Mesendoderm (in vitro differentiated cells): ENCODE data around the gene DDX4.
A peak's percentile ranks its signal among the peaks of the same experiment; 100 is the strongest.
"Not testable (repeated sequence)": the region's sequence is repeated elsewhere in the genome, so short reads cannot be mapped to it uniquely, and the experiment has no call there.

Source experiments
- DNase-seq: peaks from one replicate; pipeline ENCODE4 v3.0.0; 2013
- H2AK5ac ChIP-seq: 2 replicates; pipeline ENCODE4 v1.6.1; 2013; ENCODE audit warnings: low read length, inconsistent platforms
- H2BK120ac ChIP-seq: 2 replicates; pipeline ENCODE4 v1.6.1; 2013; ENCODE audit warnings: low read depth, mild to moderate bottlenecking, low read length, moderate library complexity, mixed read lengths
- H2BK15ac ChIP-seq: replicated peaks from 2 replicates; pipeline ENCODE4 v1.6.1; 2013; ENCODE audit warnings: low read depth, mild to moderate bottlenecking, moderate library complexity
- H2BK5ac ChIP-seq: 2 replicates; pipeline ENCODE4 v1.6.1; 2013; ENCODE audit warnings: low read length, inconsistent platforms
- H3K18ac ChIP-seq: 2 replicates; pipeline ENCODE4 v1.6.1; 2013; ENCODE audit warnings: mild to moderate bottlenecking, low read length, mixed read lengths
- H3K23ac ChIP-seq: one replicate; pipeline ENCODE4 v1.6.1; 2013; ENCODE audit warnings: low read length
- H3K27ac ChIP-seq: 2 replicates; pipeline ENCODE4 v1.5.1; 2013; ENCODE audit warnings: low read depth, mild to moderate bottlenecking, inconsistent platforms, low read length, moderate library complexity
- H3K27me3 ChIP-seq: 2 replicates; pipeline ENCODE4 v1.6.1; 2013; ENCODE audit warnings: low read length, control low read depth, mild to moderate bottlenecking, inconsistent platforms; ENCODE audit not compliant: insufficient read depth, poor library complexity
- H3K36me3 ChIP-seq: 2 replicates; pipeline ENCODE4 v1.6.1; 2013; ENCODE audit warnings: low read length, inconsistent platforms; ENCODE audit not compliant: control insufficient read depth, insufficient read depth
- H3K4ac ChIP-seq: one replicate; pipeline ENCODE4 v1.6.1; 2013; ENCODE audit warnings: low read depth, mild to moderate bottlenecking, low read length, moderate library complexity
- H3K4me1 ChIP-seq: 2 replicates; pipeline ENCODE4 v1.6.1; 2013; ENCODE audit warnings: low read depth, low read length, inconsistent platforms; ENCODE audit not compliant: control insufficient read depth
- H3K4me2 ChIP-seq: 2 replicates; pipeline ENCODE4 v1.6.1; 2013; ENCODE audit warnings: low read length
- H3K4me3 ChIP-seq: 2 replicates; pipeline ENCODE4 v1.5.1; 2013; ENCODE audit warnings: mild to moderate bottlenecking, low read length
- H3K56ac ChIP-seq: one replicate; pipeline ENCODE4 v1.6.1; 2013; ENCODE audit warnings: low read length
- H3K79me1 ChIP-seq: 2 replicates; pipeline ENCODE4 v1.6.1; 2013; ENCODE audit warnings: low read length, inconsistent platforms
- H3K79me2 ChIP-seq: 2 replicates; pipeline ENCODE4 v1.6.1; 2013; ENCODE audit warnings: mild to moderate bottlenecking, low read length; ENCODE audit not compliant: control insufficient read depth, insufficient read depth
- H3K9ac ChIP-seq: 2 replicates; pipeline ENCODE4 v1.6.1; 2013; ENCODE audit warnings: low read length, inconsistent platforms
- H4K5ac ChIP-seq: one replicate; pipeline ENCODE4 v1.6.1; 2013; ENCODE audit warnings: low read length
- H4K8ac ChIP-seq: one replicate; pipeline ENCODE4 v1.6.1; 2013; ENCODE audit warnings: low read depth, mild to moderate bottlenecking, control low read depth, low read length, moderate library complexity
- WGBS: extraction: QIAGEN DNeasy Blood & Tissue Kit; methylation state at CpG from one replicate; pipeline ENCODE4 v1.1.7; 2013; ENCODE audit warnings: low lambda C conversion rate, missing lambda C conversion rate; ENCODE audit not compliant: insufficient coverage; ENCODE audit errors: extremely low coverage; 5-methylcytosine and 5-hydroxymethylcytosine counted together

DDX4 gene

DNA sequence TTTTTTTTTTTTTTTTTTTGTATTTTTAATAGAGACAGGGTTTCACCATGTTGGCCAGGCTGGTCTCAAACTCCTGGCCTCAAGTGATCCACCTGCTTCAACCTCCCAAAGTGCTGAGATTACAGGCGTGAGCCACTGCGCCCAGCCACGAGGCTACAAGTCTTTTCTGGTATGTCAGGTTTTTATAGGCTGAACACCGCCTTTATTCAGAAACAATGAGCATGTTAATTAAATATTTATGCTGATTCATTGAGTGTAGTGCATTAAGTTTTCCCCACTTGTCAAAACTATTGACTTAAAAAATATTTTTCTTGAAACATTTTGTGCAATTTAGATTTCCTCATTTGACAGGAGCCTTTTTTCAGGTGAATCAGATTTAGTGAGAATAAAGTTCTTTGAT lies 78.1 kb downstream of the DDX4 start:
- H3K56ac ChIP-seq, H2BK5ac ChIP-seq, H3K4me1 ChIP-seq, H3K79me1 ChIP-seq, H3K79me2 ChIP-seq, H3K4me2 ChIP-seq, H4K5ac ChIP-seq, H4K8ac ChIP-seq, DNase-seq, H3K9ac ChIP-seq, H3K27ac ChIP-seq, H3K23ac ChIP-seq, H3K4ac ChIP-seq, H2AK5ac ChIP-seq, H3K4me3 ChIP-seq, H3K36me3 ChIP-seq, H2BK120ac ChIP-seq, H3K27me3 ChIP-seq, H3K18ac ChIP-seq, H2BK15ac ChIP-seq: not testable (repeated sequence)
- WGBS = no CpG with 5 or more reads among the region's 4 CpGs

DNA sequence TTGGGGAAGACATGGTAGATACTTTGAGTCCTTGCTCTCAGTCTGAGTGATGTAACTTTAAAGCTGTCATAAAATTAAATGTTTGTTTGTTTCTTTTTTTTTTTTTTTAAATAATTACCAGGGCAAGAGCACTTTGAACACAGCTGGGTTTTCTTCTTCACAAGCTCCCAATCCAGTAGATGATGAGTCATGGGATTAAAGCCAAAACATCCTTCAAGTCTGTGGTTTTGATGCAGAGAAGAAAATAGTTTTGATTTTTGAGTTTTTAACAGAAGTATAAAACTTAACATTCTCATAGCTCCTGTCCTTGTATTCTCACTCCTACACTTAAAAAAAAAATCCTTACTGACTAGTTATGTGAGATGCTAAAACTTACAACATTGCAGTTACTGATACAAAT lies 78.5 kb downstream of the DDX4 start:
- H3K23ac ChIP-seq = no peak overlapping the region
- H3K4me1 ChIP-seq = no peaks in the 10 kb centered on the region
- no peak overlapping the region for H4K8ac ChIP-seq
- no peak overlapping the region for H4K5ac ChIP-seq
- no peak overlapping the region for H3K18ac ChIP-seq
- H3K36me3 ChIP-seq = no peaks in the 10 kb centered on the region
- no peaks in the 10 kb centered on the region for H3K79me2 ChIP-seq
- H3K9ac ChIP-seq = no peak overlapping the region
- H3K4me2 ChIP-seq = no peak overlapping the region
- no peak overlapping the region for H2BK15ac ChIP-seq
- H3K79me1 ChIP-seq = no peaks in the 10 kb centered on the region
- H3K56ac ChIP-seq = no peak overlapping the region
- DNase-seq = peak; percentile 3
- no peak overlapping the region for H2BK5ac ChIP-seq
- no peak overlapping the region for H3K4ac ChIP-seq
- H3K4me3 ChIP-seq = no peak overlapping the region
- no peaks in the 10 kb centered on the region for H3K27me3 ChIP-seq
- H2BK120ac ChIP-seq = no peak overlapping the region
- H2AK5ac ChIP-seq = no peak overlapping the region
- H3K27ac ChIP-seq = no peak overlapping the region

DNA sequence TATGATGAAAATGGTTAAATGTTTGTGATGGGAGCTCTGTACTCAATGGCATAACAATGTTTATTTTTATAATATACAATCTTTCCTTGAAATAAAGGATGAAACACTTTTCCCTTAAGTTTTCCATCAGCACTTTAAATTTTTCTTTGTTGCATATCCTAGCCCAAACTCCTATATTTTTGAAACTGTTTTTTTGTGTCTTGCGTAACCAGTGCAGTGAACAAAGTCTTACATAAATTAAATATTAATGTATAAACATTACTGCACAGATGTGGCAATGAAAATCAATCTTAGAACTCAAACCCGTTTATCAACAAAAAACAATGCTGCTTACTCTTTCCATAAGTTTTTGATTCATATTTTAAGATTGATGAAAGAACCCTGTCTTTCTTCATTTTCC lies 79.2 kb downstream of the DDX4 start:
- Histone ChIP-seq H3K4me1 (no peaks in the 10 kb centered on the region), H3K79me2 (no peaks in the 10 kb centered on the region), H3K4ac (no peak overlapping the region), H3K4me2 (no peak overlapping the region), H3K9ac (no peak overlapping the region), H3K4me3 (no peak overlapping the region), H4K5ac (no peak overlapping the region), H2AK5ac (no peak overlapping the region), H2BK15ac (no peak overlapping the region), H2BK120ac (no peak overlapping the region), H3K56ac (no peak overlapping the region), H3K79me1 (no peaks in the 10 kb centered on the region), H4K8ac (no peak overlapping the region), H3K18ac (no peak overlapping the region), H3K27me3 (no peaks in the 10 kb centered on the region), H3K23ac (no peak overlapping the region), H2BK5ac (no peak overlapping the region), H3K36me3 (no peaks in the 10 kb centered on the region), H3K27ac (no peak overlapping the region)
- no peak for DNase-seq
- WGBS = no CpG with 5 or more reads among the region's 2 CpGs

DNA sequence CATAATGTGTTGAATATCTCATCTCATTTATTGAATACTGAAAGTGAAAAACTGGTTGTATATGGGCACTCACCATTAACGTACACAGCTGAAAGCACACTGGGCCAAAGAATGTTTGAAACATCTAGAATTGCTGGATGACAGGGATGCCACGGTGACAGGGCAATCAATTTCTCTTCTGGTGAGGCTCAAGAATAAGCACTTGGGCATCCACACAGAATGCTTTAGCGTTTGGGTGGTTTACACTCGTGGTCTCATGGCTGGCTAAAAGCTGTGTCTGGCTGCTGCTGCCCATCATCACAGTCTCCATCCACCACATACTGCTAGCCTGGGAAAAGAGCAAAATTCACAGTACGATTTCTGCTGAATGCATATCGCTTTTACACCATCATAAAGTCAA lies 82.6 kb downstream of the DDX4 start:
- H3K4ac ChIP-seq = no peak overlapping the region
- H3K4me1 ChIP-seq = no peaks in the 10 kb centered on the region
- no CpG with 5 or more reads among the region's 6 CpGs for WGBS
- no peak overlapping the region for H2AK5ac ChIP-seq
- H4K5ac ChIP-seq = no peak overlapping the region
- no peaks in the 10 kb centered on the region for H3K79me2 ChIP-seq
- H4K8ac ChIP-seq = no peak overlapping the region
- no peak overlapping the region for H2BK15ac ChIP-seq
- no peak overlapping the region for H3K56ac ChIP-seq
- no peak overlapping the region for H2BK5ac ChIP-seq
- H3K4me3 ChIP-seq = no peak overlapping the region
- no peak for DNase-seq
- H2BK120ac ChIP-seq = no peak overlapping the region
- no peak overlapping the region for H3K18ac ChIP-seq
- no peak overlapping the region for H3K27ac ChIP-seq
- H3K9ac ChIP-seq = no peak overlapping the region
- no peaks in the 10 kb centered on the region for H3K36me3 ChIP-seq
- H3K23ac ChIP-seq = no peak overlapping the region
- no peak overlapping the region for H3K4me2 ChIP-seq
- H3K27me3 ChIP-seq = no peaks in the 10 kb centered on the region
- H3K79me1 ChIP-seq = no peaks in the 10 kb centered on the region

DNA sequence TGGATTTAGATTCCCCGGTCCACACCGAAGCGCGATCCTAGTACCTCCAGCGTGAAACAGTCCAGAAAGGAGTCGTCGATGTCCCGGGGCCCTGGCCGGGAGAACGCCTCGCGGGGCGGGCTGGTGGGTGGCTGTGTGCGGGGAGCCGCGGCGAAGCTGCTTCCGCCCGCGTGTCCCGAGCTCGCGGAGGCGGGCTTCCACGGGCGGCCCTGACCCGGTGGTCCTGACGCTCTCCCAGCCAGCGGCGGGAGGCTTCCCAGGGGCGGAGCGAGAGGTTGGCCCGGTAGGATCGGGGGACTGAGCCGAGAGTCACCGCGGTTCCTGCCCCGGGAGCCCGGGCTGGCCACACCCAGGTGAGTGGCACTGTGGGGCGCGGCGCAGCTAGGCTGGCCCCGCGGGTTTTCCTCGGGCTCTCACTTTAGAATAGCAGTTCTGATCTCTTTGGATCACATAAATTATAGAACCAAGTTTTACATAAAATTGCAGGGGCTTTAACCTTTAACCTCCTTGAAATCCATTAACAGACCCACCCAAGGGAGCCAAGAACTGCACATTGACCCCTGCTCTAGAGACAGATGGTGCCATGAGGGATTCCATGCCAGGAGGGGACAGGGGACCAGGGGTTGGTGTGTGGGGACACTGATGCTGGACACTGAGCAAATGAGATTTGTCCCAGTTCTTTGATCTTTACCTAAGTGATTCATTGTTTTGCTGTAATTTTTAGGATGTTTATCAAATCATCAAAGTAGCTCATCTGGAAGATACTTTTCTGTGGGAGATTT lies 84.1 kb downstream of the DDX4 start:
- Histone ChIP-seq H3K56ac (no peak overlapping the region), H2BK5ac (no peak overlapping the region), H4K8ac (no peak overlapping the region), H3K9ac (no peak overlapping the region), H3K79me1 (no peaks in the 10 kb centered on the region), H3K79me2 (no peaks in the 10 kb centered on the region), H3K4me3 (no peak overlapping the region), H3K27me3 (no peaks in the 10 kb centered on the region), H2AK5ac (no peak overlapping the region), H4K5ac (no peak overlapping the region), H2BK120ac (no peak overlapping the region), H2BK15ac (no peak overlapping the region), H3K36me3 (no peaks in the 10 kb centered on the region), H3K27ac (no peak overlapping the region), H3K4ac (no peak overlapping the region), H3K4me2 (no peak overlapping the region), H3K4me1 (no peaks in the 10 kb centered on the region), H3K18ac (no peak overlapping the region), H3K23ac (no peak overlapping the region)
- DNase-seq = no peak
- no CpG with 5 or more reads among the region's 45 CpGs for WGBS

DNA sequence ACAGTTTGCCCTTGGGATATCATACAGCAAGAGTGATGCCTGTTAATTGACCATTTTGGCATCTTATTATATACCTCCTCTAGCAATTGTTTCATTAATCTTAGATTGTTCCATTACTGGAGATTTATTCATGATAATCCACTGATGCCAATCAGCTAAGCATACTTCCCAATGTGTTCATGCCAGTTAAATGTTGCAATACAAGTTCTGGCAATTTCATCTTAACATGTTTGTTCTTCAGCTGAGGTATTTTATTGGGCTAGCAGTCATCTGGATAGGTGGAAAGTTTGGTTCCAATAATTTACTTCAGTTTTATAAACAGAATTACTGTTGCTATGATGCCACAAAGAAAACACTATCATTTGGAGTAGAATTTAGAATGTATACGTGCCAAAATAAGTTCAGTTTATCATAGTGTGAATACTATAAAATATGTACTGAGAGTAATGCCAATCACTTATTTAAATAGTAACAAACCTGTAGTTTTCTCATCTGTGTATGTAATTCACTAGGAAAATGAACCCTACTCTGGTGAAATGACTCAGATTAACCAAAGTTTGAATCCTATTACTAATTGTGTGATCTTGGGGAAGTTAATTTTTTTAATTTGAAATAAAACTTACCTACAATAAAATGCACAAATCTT lies 85.4 kb downstream of the DDX4 start:
- DNase-seq = no peak
- Histone ChIP-seq H3K79me1 (no peaks in the 10 kb centered on the region), H4K5ac (no peak overlapping the region), H3K9ac (no peak overlapping the region), H3K36me3 (no peaks in the 10 kb centered on the region), H3K4me3 (no peak overlapping the region), H2BK5ac (no peak overlapping the region), H3K4me1 (no peaks in the 10 kb centered on the region), H3K27ac (no peak overlapping the region), H3K23ac (no peak overlapping the region), H3K4me2 (no peak overlapping the region), H2BK120ac (no peak overlapping the region), H3K56ac (no peak overlapping the region), H3K79me2 (no peaks in the 10 kb centered on the region), H3K4ac (no peak overlapping the region), H2BK15ac (no peak overlapping the region), H2AK5ac (no peak overlapping the region), H3K18ac (no peak overlapping the region), H3K27me3 (no peaks in the 10 kb centered on the region), H4K8ac (no peak overlapping the region)
- no CpG with 5 or more reads among the region's 1 CpG for WGBS
